Left ventricle myocardium inferior (tissue), 1 donor: Measurements from ENCODE around the gene ALOX15. TPM values are rescaled to one million over a fixed set of nuclear protein-coding genes. Genes with fewer than 3 reads are reported as not detected.

Experiments
- DNase-seq: peaks from one replicate; pipeline ENCODE4 v3.0.0-alpha.2; 2020
- H3K27ac ChIP-seq: fragments of 200-600 bp; replicated peaks from 2 replicates; pipeline ENCODE4 v1.8.0; 2021
- H3K27me3 ChIP-seq: fragments of 200-600 bp; 2 replicates; pipeline ENCODE4 v1.8.0; 2021; ENCODE audit warnings: low read depth
- H3K36me3 ChIP-seq: fragments of 200-600 bp; 2 replicates; pipeline ENCODE4 v1.8.0; 2021
- H3K4me1 ChIP-seq: fragments of 200-600 bp; 2 replicates; pipeline ENCODE4 v1.8.0; 2021
- H3K4me3 ChIP-seq: fragments of 200-600 bp; 2 replicates; pipeline ENCODE4 v1.8.0; 2021; ENCODE audit warnings: mild to moderate bottlenecking, moderate library complexity
- H3K9me3 ChIP-seq: fragments of 200-600 bp; replicated peaks from 2 replicates; pipeline ENCODE4 v1.8.0; 2021
- CTCF ChIP-seq: fragments of 200-600 bp; IDR thresholded peaks from 2 replicates; pipeline ENCODE4 v1.8.0; 2021; ENCODE audit warnings: antibody characterized with exemption, mild to moderate bottlenecking, borderline replicate concordance
- intact Hi-C: fragments of 100-400 bp; cut with micrococcal nuclease; formaldehyde crosslinking; loops from one replicate; pipeline ENCODE4 v1.11.0; 2022
- total RNA-seq: library from RNA; stranded (reverse); fragmentation: NEBNext Ultra II Directional; extraction: Animal tissue kit (Norgen Biotek cat#: 25700); gene quantifications from one replicate; pipeline ENCODE4 v1.2.1, GENCODE V29; 2021
- donor health status: DM: no; HTN: yes; CAD: no; lungs with severe emphysema.

Gene ALOX15
- total RNA-seq, 1 donor from 2014 or later = 0.33 TPM

GRCh38 chr17:4604111-4604644, 37.3 kb downstream of the ALOX15 start:
- no peak for TF ChIP-seq CTCF
- H3K36me3 ChIP-seq = peaks cover 13% of the 10 kb centered on the region
- peak overlapping the region; percentile 95 for H3K27ac ChIP-seq
- no peaks in the 10 kb centered on the region for H3K27me3 ChIP-seq
- intact Hi-C loops = no loop called here
- H3K4me3 ChIP-seq = no peak overlapping the region
- H3K9me3 ChIP-seq = no peaks in the 10 kb centered on the region
- peak; percentile 84 for DNase-seq
- peaks cover 89% of the 10 kb centered on the region for H3K4me1 ChIP-seq

- intact Hi-C loops = no loop called here
Measured at GRCh38 chr17:4602041-4602440, 39.4 kb downstream of the ALOX15 start.

GRCh38 chr17:4601326-4601725, 40.2 kb downstream of the ALOX15 start:
- TF ChIP-seq CTCF = no peak
- Histone ChIP-seq H3K4me1 (peaks cover 86% of the 10 kb centered on the region), H3K27me3 (no peaks in the 10 kb centered on the region), H3K9me3 (no peaks in the 10 kb centered on the region), H3K4me3 (no peak overlapping the region), H3K27ac (peak overlapping the region; percentile 95), H3K36me3 (peaks cover 11% of the 10 kb centered on the region)
- intact Hi-C loops = no loop called here
- no peak for DNase-seq

More at GRCh38 chr17:4602041-4602440, 39.4 kb downstream of the ALOX15 start:
- no peak for TF ChIP-seq CTCF
- Histone ChIP-seq H3K4me3 (no peak overlapping the region), H3K36me3 (peaks cover 4% of the 10 kb centered on the region), H3K27ac (peak overlapping the region; percentile 95), H3K27me3 (no peaks in the 10 kb centered on the region), H3K9me3 (no peaks in the 10 kb centered on the region), H3K4me1 (peaks cover 92% of the 10 kb centered on the region)
- DNase-seq = no peak

- Histone ChIP-seq H3K4me1 (peaks cover 78% of the 10 kb centered on the region), H3K9me3 (no peaks in the 10 kb centered on the region), H3K36me3 (peaks cover 13% of the 10 kb centered on the region), H3K27ac (peak overlapping the region; percentile 95), H3K4me3 (peak overlapping the region; percentile 17), H3K27me3 (no peaks in the 10 kb centered on the region)
- peak; percentile 33 for TF ChIP-seq CTCF
- peak; percentile 77 for DNase-seq
- intact Hi-C loops = no loop called here
Measured at GRCh38 chr17:4600563-4600962, 40.9 kb downstream of the ALOX15 start.

- TF ChIP-seq CTCF = no peak
- intact Hi-C loops = no loop called here
- H3K27me3 ChIP-seq = no peaks in the 10 kb centered on the region
- H3K4me1 ChIP-seq = peaks cover 75% of the 10 kb centered on the region
- H3K36me3 ChIP-seq = peaks cover 13% of the 10 kb centered on the region
- peak overlapping the region; percentile 95 for H3K27ac ChIP-seq
- peak overlapping the region; percentile 17 for H3K4me3 ChIP-seq
- peak; percentile 73 for DNase-seq
- H3K9me3 ChIP-seq = no peaks in the 10 kb centered on the region
Measured at GRCh38 chr17:4599505-4600281, 41.8 kb downstream of the ALOX15 start.
